PC-9 (cell line): ENCODE data around the gene RBFOX2. TPM values are rescaled to one million over a fixed set of nuclear protein-coding genes. Genes with fewer than 3 reads are reported as not detected.

Experiments used
- BruUV-seq: library from RNA; stranded (reverse); fragments of 400-500 nt; replicated peaks from 2 replicates; lab custom pipeline; 2021; lab: Mats Ljungman, UMichigan
- CTCF ChIA-PET: fragments of 300-600 bp; sonication (Branson Sonifier 250); formaldehyde crosslinking; loops from one replicate; lab custom pipeline; 2022; ENCODE audit warnings: antibody characterized with exemption; lab: Charles Lee
- POLR2A ChIA-PET: fragments of 300-600 bp; sonication (Branson Sonifier 250); formaldehyde crosslinking; loops from one replicate; lab custom pipeline; 2022; ENCODE audit warnings: antibody characterized with exemption; ENCODE audit not compliant: unreplicated experiment; lab: Charles Lee
- DNase-seq, 2 experiments: peaks; one replicate each; pipeline versions ENCODE4 v3.0.0 to v3.0.0-alpha.2; 2015 to 2022; ENCODE audit warnings: mixed read lengths in 1 of 2
- H2AFZ ChIP-seq: fragments of 200-600 bp; sonication (generic); 2 replicates; pipeline ENCODE4 v1.8.1; 2017; ENCODE audit warnings: antibody characterized with exemption
- H3F3A ChIP-seq: fragments of 200-600 bp; sonication (generic); 2 replicates; pipeline ENCODE4 v1.8.1; 2017; ENCODE audit warnings: antibody characterized with exemption, mild to moderate bottlenecking, low read depth; ENCODE audit not compliant: insufficient read depth
- H3K27ac ChIP-seq: fragments of 200-600 bp; sonication (generic); 2 replicates; pipeline ENCODE4 v1.6.1; 2016; ENCODE audit warnings: mixed run types
- H3K27me3 ChIP-seq: fragments of 200-600 bp; sonication (generic); 2 replicates; pipeline ENCODE4 v1.6.1; 2016; ENCODE audit warnings: low read depth, mixed run types; ENCODE audit not compliant: insufficient read depth
- H3K36me3 ChIP-seq: fragments of 200-600 bp; sonication (generic); 2 replicates; pipeline ENCODE4 v1.6.1; 2016; ENCODE audit warnings: low read depth, mixed run types
- H3K4me1 ChIP-seq: fragments of 200-600 bp; sonication (generic); replicated peaks from 2 replicates; pipeline ENCODE4 v1.6.1; 2016; ENCODE audit warnings: mixed run types; ENCODE audit not compliant: insufficient read depth
- H3K4me2 ChIP-seq: fragments of 200-600 bp; sonication (generic); 2 replicates; pipeline ENCODE4 v1.6.1; 2017; ENCODE audit warnings: mixed run types
- H3K4me3 ChIP-seq: fragments of 200-600 bp; sonication (generic); 2 replicates; pipeline ENCODE4 v1.6.1; 2016; ENCODE audit warnings: mixed run types
- H3K79me2 ChIP-seq: fragments of 200-600 bp; sonication (generic); 2 replicates; pipeline ENCODE4 v1.6.1; 2017; ENCODE audit warnings: low read depth, mixed run types
- H3K9me2 ChIP-seq: fragments of 200-600 bp; sonication (generic); 2 replicates; pipeline ENCODE4 v1.8.1; 2017; ENCODE audit warnings: mild to moderate bottlenecking; ENCODE audit not compliant: insufficient read depth
- H3K9me3 ChIP-seq: fragments of 200-600 bp; sonication (generic); 2 replicates; pipeline ENCODE4 v1.8.1; 2016; ENCODE audit warnings: low read depth; ENCODE audit not compliant: insufficient read depth
- H4K20me1 ChIP-seq: fragments of 200-600 bp; sonication (generic); 2 replicates; pipeline ENCODE4 v1.8.1; 2017; ENCODE audit not compliant: insufficient read depth
- CTCF ChIP-seq: fragments of 200-600 bp; sonication (generic); conservative IDR thresholded peaks from 2 replicates; pipeline ENCODE4 v1.6.1; 2017; ENCODE audit warnings: mixed run types, antibody characterized with exemption, mild to moderate bottlenecking, moderate library complexity
- EZH2 ChIP-seq: fragments of 200-600 bp; sonication (generic); IDR thresholded peaks from 2 replicates; pipeline ENCODE4 v1.8.0; 2017; ENCODE audit warnings: antibody characterized with exemption, low read depth
- intact Hi-C: fragments of 100-400 bp; cut with micrococcal nuclease; formaldehyde crosslinking; loops from one replicate; pipeline ENCODE4 v1.10.0; 2022; ENCODE audit not compliant: unreplicated experiment
- total RNA-seq: library from RNA; stranded (reverse); gene quantifications from 2 replicates; pipeline ENCODE4 v1.2.3, GENCODE V29; 2021

The RBFOX2 gene
- total RNA-seq, 1 experiment from 2014 or later: 109 TPM

DNA sequence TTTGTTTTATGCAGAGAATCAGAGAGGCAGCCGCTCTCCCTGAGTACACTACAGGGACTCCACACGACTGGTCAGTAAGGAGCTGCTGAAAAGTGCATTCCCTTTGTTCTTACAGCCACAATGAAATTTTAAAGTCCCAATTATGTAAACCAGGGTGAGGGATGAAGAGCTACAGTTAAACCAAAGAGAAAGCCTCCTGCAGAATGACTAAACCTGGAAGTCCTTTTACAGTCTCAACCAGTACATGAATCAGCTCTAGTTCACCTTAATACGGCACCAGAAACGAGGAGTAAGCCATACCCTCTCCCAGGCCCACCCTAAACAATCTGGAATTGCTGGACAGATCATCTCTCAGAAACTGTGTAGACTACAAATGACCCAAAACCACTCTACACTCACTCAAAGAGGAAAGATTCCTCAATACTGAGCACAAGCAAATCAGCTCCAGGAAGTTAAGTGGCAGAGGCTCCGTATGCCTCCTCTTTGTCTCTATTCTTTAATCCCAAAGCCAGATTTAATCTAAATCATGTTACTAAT, 113.1 kb downstream of the RBFOX2 start:
- CTCF ChIA-PET: interaction anchor here (0.6 to 1.0 kb wide), 3 partner anchors 21 to 535 kb away, joined by 3 to 4 read pairs (median 3); no protein-coding TSS in a partner anchor
- no TSS peak for BruUV-seq
- no peak for DNase-seq

GRCh38 chr22:35914665-35915476, 113.8 kb downstream of the RBFOX2 start:
- CTCF ChIA-PET: interaction anchor here (0.6 to 1.0 kb wide), 4 partner anchors 21 to 534 kb away, joined by 3 to 5 read pairs (median 4); no protein-coding TSS in a partner anchor
- no peaks in the 10 kb centered on the region for H3K9me2 ChIP-seq

More for the DNA sequence above, 113.1 kb downstream of the RBFOX2 start:
- Histone ChIP-seq H2AFZ (no peak overlapping the region), H3K36me3 (no peaks in the 10 kb centered on the region), H3K4me1 (peaks cover 52% of the 10 kb centered on the region), H4K20me1 (no peaks in the 10 kb centered on the region), H3K4me2 (peak overlapping the region; percentile 78), H3K79me2 (peaks cover 95% of the 10 kb centered on the region), H3K27me3 (no peaks in the 10 kb centered on the region), H3K9me2 (no peaks in the 10 kb centered on the region), H3F3A (peaks cover 45% of the 10 kb centered on the region), H3K4me3 (peak overlapping the region; percentile 46), H3K9me3 (no peaks in the 10 kb centered on the region), H3K27ac (peak overlapping the region; percentile 80)
- POLR2A ChIA-PET: interaction anchor here (0.7 to 1.5 kb wide), 2 partner anchors 150 to 288 kb away, joined by 6 to 11 read pairs; no protein-coding TSS in a partner anchor
- TF ChIP-seq EZH2 (no peak), CTCF (no peak)
- intact Hi-C loops: loop anchor here (2.0 kb wide), 1 partner anchor 79 kb away; no protein-coding TSS in a partner anchor

More at GRCh38 chr22:35914665-35915476, 113.8 kb downstream of the RBFOX2 start:
- Histone ChIP-seq H3K4me1 (peaks cover 58% of the 10 kb centered on the region), H3K27me3 (no peaks in the 10 kb centered on the region), H3K4me2 (peak overlapping the region; percentile 78), H2AFZ (peak overlapping the region; percentile 3; the same call in 1 of the 2 replicates), H3K36me3 (no peaks in the 10 kb centered on the region), H3K9me3 (no peaks in the 10 kb centered on the region), H4K20me1 (no peaks in the 10 kb centered on the region), H3K4me3 (peak overlapping the region; percentile 46), H3K79me2 (peaks cover 95% of the 10 kb centered on the region), H3K27ac (peak overlapping the region; percentile 80), H3F3A (peaks cover 52% of the 10 kb centered on the region)
- TF ChIP-seq CTCF (no peak), EZH2 (no peak)
- intact Hi-C loops: loop anchor here (2.0 kb wide), 1 partner anchor 78 kb away; no protein-coding TSS in a partner anchor
- POLR2A ChIA-PET: interaction anchor here (0.7 to 1.5 kb wide), 2 partner anchors 18 to 287 kb away, joined by 7 to 11 read pairs; no protein-coding TSS in a partner anchor
- DNase-seq: peak; percentile 67 to 94
- BruUV-seq: no TSS peak
